ENCODE data around the gene CUL3.

The CUL3 gene

GRCh38 chr2:224421065-224421464 lies 164.1 kb downstream of the CUL3 start:
- DNase-seq (ENCODE audit: low read depth), result no peak
